ENCODE results near the gene KIF18B. TPM values are rescaled to one million over a fixed set of nuclear protein-coding genes. Genes with fewer than 3 reads are reported as not detected.

Gene KIF18B
- total and polyA plus RNA-seq, 2 of the 13 experiments (the other 11 are each of a cell fraction or from before 2014, with no cell fraction given) = 15.2 to 15.3 TPM

DNA sequence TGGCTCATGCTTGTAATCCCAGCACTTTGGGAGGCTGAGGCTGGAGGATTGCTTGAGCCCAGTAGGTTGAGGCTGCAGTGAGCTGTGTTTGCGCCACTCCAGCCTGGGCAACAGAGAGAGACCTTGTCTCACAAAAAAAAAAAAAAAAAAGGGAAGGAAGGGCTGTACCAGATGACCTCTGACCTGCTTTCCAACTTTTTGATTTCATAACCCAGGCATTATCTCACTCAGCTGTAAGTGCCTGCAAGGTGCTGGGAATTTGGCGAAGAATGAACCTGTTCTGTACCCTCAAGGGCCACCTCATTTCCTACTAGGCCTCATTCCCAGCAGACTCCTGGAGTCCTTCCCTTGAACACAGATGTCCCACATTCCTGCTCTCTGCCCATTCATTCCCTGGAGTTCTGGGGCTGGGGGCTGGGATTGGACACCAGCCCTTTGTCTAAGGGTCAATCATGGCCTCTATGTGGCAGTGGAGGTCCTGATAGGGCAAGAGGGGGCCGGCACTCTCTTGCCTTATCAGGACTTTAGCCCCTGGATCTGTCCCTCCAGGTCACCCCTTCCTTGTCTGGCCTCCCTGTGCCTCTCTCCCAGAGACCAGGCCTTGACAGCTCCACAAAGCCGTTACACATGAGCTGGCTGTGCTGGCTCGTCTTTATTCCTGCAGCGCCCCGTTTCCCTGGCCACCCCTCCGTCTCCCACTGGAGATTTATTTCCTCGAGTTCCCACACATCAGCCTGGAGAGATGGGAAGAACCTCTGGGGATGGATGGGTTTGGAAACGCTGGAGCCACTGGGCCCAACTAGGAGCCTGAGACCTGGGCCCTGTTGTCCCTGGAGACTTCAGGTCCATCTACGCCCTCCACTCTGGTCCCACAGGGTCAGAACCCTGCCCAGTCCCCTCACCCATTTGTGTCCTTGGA is 31.5 kb downstream of the KIF18B start (continued):
- TF ChIP-seq, protein P1, sequence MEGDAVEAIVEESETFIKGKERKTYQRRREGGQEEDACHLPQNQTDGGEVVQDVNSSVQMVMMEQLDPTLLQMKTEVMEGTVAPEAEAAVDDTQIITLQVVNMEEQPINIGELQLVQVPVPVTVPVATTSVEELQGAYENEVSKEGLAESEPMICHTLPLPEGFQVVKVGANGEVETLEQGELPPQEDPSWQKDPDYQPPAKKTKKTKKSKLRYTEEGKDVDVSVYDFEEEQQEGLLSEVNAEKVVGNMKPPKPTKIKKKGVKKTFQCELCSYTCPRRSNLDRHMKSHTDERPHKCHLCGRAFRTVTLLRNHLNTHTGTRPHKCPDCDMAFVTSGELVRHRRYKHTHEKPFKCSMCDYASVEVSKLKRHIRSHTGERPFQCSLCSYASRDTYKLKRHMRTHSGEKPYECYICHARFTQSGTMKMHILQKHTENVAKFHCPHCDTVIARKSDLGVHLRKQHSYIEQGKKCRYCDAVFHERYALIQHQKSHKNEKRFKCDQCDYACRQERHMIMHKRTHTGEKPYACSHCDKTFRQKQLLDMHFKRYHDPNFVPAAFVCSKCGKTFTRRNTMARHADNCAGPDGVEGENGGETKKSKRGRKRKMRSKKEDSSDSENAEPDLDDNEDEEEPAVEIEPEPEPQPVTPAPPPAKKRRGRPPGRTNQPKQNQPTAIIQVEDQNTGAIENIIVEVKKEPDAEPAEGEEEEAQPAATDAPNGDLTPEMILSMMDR (CRISPR knock-in tag; IDR thresholded peaks at IDR 0.05) = 0 out of 2 replicates have a peak, but pooled peaks have one; percentile 8
- 0 out of 2 replicates have a peak, but pooled peaks have one; percentile 44 for TF ChIP-seq MAZ (IDR thresholded peaks at IDR 0.05; ENCODE audit: borderline replicate concordance, low read depth, low read length)
- TF ChIP-seq MAZ (CRISPR knock-in tag; IDR thresholded peaks at IDR 0.05; ENCODE audit: low read depth) = no peak
- TF ChIP-seq TEAD3 (CRISPR knock-in tag; optimal IDR thresholded peaks at IDR 0.05; ENCODE audit: borderline replicate concordance) = peak; percentile 55
- TF ChIP-seq, protein P2, sequence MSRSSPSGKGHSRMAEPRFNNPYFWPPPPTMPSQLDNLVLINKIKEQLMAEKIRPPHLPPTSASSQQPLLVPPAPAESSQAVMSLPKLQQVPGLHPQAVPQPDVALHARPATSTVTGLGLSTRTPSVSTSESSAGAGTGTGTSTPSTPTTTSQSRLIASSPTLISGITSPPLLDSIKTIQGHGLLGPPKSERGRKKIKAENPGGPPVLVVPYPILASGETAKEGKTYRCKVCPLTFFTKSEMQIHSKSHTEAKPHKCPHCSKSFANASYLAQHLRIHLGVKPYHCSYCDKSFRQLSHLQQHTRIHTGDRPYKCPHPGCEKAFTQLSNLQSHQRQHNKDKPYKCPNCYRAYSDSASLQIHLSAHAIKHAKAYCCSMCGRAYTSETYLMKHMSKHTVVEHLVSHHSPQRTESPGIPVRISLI (CRISPR knock-in tag; IDR thresholded peaks at IDR 0.05; ENCODE audit: borderline replicate concordance) = peak; percentile 87
- TF ChIP-seq NONO (IDR thresholded peaks at IDR 0.05) = no peak
- no peak for TF ChIP-seq NONO (CRISPR knock-in tag; conservative IDR thresholded peaks at IDR 0.05)
- TF ChIP-seq ATF7-NPFF (CRISPR knock-in tag; IDR thresholded peaks at IDR 0.05; ENCODE audit: low read depth) = no peak
- no peak for TF ChIP-seq BORCS8-MEF2B (CRISPR knock-in tag; IDR thresholded peaks at IDR 0.05)
- TF ChIP-seq, protein P3, sequence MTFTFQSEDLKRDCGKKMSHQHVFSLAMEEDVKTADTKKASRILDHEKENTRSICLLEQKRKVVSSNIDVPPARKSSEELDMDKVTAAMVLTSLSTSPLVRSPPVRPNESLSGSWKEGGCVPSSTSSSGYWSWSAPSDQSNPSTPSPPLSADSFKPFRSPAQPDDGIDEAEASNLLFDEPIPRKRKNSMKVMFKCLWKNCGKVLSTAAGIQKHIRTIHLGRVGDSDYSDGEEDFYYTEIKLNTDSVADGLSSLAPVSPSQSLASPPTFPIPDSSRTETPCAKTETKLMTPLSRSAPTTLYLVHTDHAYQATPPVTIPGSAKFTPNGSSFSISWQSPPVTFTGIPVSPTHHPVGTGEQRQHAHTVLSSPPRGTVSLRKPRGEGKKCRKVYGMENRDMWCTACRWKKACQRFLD (CRISPR knock-in tag; IDR thresholded peaks at IDR 0.05; ENCODE audit: borderline replicate concordance) = 0 out of 2 replicates have a peak, but pooled peaks have one; percentile 35
- no peak for TF ChIP-seq KDM5B (CRISPR knock-in tag; IDR thresholded peaks at IDR 0.05; ENCODE audit: borderline replicate concordance)
- TF ChIP-seq ZNF83 (CRISPR knock-in tag; IDR thresholded peaks at IDR 0.05; ENCODE audit: borderline replicate concordance) = no peak
- peak; percentile 81 for TF ChIP-seq ZNF501 (CRISPR knock-in tag; IDR thresholded peaks at IDR 0.05)
- no peak for TF ChIP-seq ZNF468 (CRISPR knock-in tag; IDR thresholded peaks at IDR 0.05)
- TF ChIP-seq HCFC1 (IDR thresholded peaks at IDR 0.05; ENCODE audit: low read depth, low read length) = no peak
- no peak for TF ChIP-seq AGO1 (IDR thresholded peaks at IDR 0.05; ENCODE audit: low read depth, low read length, poor library complexity, severe bottlenecking)
- 0 out of 2 replicates have a peak, but pooled peaks have one; percentile 54 for TF ChIP-seq ZNF572 (CRISPR knock-in tag; IDR thresholded peaks at IDR 0.05)
- peak; percentile 76 for TF ChIP-seq PPARG (CRISPR knock-in tag; conservative IDR thresholded peaks at IDR 0.05)
- no peak for TF ChIP-seq ZBTB1 (CRISPR knock-in tag; IDR thresholded peaks at IDR 0.05; ENCODE audit: borderline replicate concordance)
- TF ChIP-seq ZNF20 (CRISPR knock-in tag; IDR thresholded peaks at IDR 0.05) = no peak
- TF ChIP-seq CHD4 (IDR thresholded peaks at IDR 0.05; ENCODE audit: borderline replicate concordance, low read length) = 0 out of 2 replicates have a peak, but pooled peaks have one; percentile 5
- TF ChIP-seq, protein P4, sequence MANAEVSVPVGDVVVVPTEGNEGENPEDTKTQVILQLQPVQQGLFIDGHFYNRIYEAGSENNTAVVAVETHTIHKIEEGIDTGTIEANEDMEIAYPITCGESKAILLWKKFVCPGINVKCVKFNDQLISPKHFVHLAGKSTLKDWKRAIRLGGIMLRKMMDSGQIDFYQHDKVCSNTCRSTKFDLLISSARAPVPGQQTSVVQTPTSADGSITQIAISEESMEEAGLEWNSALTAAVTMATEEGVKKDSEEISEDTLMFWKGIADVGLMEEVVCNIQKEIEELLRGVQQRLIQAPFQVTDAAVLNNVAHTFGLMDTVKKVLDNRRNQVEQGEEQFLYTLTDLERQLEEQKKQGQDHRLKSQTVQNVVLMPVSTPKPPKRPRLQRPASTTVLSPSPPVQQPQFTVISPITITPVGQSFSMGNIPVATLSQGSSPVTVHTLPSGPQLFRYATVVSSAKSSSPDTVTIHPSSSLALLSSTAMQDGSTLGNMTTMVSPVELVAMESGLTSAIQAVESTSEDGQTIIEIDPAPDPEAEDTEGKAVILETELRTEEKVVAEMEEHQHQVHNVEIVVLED (CRISPR knock-in tag; IDR thresholded peaks at IDR 0.05; ENCODE audit: borderline replicate concordance) = no peak
- TF ChIP-seq ZNF577 (CRISPR knock-in tag; IDR thresholded peaks at IDR 0.05; ENCODE audit: borderline replicate concordance, low read depth) = no peak
